ENCODE data around the gene IDS.

GRCh38 chrX:149527705-149528104 is 22.6 kb upstream of the IDS start:
- TF ChIP-seq POLR2A (IDR thresholded peaks at IDR 0.05) (no peak), CTCF (IDR thresholded peaks at IDR 0.05) (peak in 11 of 12 donors; percentile 9 to 58 (median 36))

Data from heart left ventricle (tissue), 13 donors.